ENCODE data around the gene C1orf198.

DNA sequence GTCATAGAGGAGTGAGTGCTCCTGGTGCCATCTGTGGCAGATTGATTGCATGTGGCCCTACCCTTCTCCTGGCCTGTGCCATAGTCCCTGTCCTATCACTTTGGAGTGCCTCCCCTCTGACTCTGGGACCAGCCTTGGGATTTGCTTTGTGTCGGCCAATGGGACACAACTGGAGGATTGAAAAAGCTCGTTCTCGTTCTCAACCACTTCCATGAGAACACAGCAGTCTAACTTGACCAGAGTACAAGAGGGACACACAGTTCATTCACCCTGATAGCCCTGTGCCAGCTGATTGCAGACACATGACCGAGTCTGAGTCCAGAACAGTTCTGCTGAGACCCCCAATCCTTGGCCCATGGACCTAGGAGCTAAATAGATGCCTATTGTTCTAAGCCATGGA is 47.8 kb downstream of the C1orf198 start:
- TF ChIP-seq, protein P1, sequence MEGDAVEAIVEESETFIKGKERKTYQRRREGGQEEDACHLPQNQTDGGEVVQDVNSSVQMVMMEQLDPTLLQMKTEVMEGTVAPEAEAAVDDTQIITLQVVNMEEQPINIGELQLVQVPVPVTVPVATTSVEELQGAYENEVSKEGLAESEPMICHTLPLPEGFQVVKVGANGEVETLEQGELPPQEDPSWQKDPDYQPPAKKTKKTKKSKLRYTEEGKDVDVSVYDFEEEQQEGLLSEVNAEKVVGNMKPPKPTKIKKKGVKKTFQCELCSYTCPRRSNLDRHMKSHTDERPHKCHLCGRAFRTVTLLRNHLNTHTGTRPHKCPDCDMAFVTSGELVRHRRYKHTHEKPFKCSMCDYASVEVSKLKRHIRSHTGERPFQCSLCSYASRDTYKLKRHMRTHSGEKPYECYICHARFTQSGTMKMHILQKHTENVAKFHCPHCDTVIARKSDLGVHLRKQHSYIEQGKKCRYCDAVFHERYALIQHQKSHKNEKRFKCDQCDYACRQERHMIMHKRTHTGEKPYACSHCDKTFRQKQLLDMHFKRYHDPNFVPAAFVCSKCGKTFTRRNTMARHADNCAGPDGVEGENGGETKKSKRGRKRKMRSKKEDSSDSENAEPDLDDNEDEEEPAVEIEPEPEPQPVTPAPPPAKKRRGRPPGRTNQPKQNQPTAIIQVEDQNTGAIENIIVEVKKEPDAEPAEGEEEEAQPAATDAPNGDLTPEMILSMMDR (IDR thresholded peaks at IDR 0.05) = no peak
- TF ChIP-seq NFIC (IDR thresholded peaks at IDR 0.05; ENCODE audit: borderline replicate concordance) = no peak
- TF ChIP-seq EZH2phosphoT487 (IDR thresholded peaks at IDR 0.05; ENCODE audit: borderline replicate concordance, low read depth) = no peak
- TF ChIP-seq TCF12 (IDR thresholded peaks at IDR 0.05) = no peak
- no peak for TF ChIP-seq TAF1 (IDR thresholded peaks at IDR 0.05; ENCODE audit: borderline replicate concordance, low read depth, low read length)
- TF ChIP-seq, protein P2, sequence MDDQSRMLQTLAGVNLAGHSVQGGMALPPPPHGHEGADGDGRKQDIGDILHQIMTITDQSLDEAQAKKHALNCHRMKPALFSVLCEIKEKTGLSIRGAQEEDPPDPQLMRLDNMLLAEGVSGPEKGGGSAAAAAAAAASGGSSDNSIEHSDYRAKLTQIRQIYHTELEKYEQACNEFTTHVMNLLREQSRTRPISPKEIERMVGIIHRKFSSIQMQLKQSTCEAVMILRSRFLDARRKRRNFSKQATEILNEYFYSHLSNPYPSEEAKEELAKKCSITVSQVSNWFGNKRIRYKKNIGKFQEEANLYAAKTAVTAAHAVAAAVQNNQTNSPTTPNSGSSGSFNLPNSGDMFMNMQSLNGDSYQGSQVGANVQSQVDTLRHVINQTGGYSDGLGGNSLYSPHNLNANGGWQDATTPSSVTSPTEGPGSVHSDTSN (IDR thresholded peaks at IDR 0.05) = no peak
- TF ChIP-seq EP300 (IDR thresholded peaks at IDR 0.05; ENCODE audit: borderline replicate concordance in 1 of 2, low read depth in 1 of 2, low read length in 1 of 2) = no peak
- no peak for TF ChIP-seq RXRA (IDR thresholded peaks at IDR 0.05; ENCODE audit: borderline replicate concordance, low read depth)
